Activated naive CD8-positive, alpha-beta T cell treated with anti-CD3 and anti-CD28 coated beads, Interleukin-2, amount 10 ng/mL, durations not matched to agents 7 days and 5 days (primary cell): ENCODE results near the gene C11orf68. TPM values are rescaled to one million over a fixed set of nuclear protein-coding genes. Genes with fewer than 3 reads are reported as not detected.
"Not testable (repeated sequence)": the region's sequence is repeated elsewhere in the genome, so short reads cannot be mapped to it uniquely, and the experiment has no call there.

Source experiments
- ATAC-seq: fragments of 150-1000 bp; cut with Tn5 transposase; one replicate; pipeline ENCODE4 v1.10.0; 2021; ENCODE audit warnings: low read depth, moderate library complexity
- POLR2A ChIA-PET: fragments of 350-600 bp; sonication (Branson Sonifier 250); formaldehyde crosslinking; loops from one replicate; lab custom pipeline; 2021; ENCODE audit warnings: antibody characterized with exemption; lab: Charles Lee
- DNase-seq: peaks from one replicate; pipeline ENCODE4 v3.0.0; 2021
- H3K27ac Mint-ChIP-seq: one replicate; pipeline ENCODE4 v1.8.0; 2022; ENCODE audit warnings: mild to moderate bottlenecking, mixed read lengths
- H3K27me3 Mint-ChIP-seq: one replicate; pipeline ENCODE4 v1.8.0; 2022; ENCODE audit warnings: mild to moderate bottlenecking, moderate library complexity, mixed read lengths
- H3K36me3 Mint-ChIP-seq: one replicate; pipeline ENCODE4 v1.8.0; 2021; ENCODE audit warnings: mild to moderate bottlenecking, mixed read lengths
- H3K4me1 Mint-ChIP-seq: one replicate; pipeline ENCODE4 v1.8.0; 2021; ENCODE audit warnings: mixed read lengths
- H3K4me3 Mint-ChIP-seq: one replicate; pipeline ENCODE4 v1.8.0; 2022; ENCODE audit warnings: mild to moderate bottlenecking, moderate library complexity, mixed read lengths
- H3K9me3 Mint-ChIP-seq: one replicate; pipeline ENCODE4 v1.8.0; 2021; ENCODE audit warnings: mixed read lengths
- total RNA-seq, 2 experiments: library from RNA; stranded (reverse); gene quantifications; one replicate each; pipeline ENCODE4 v1.2.3, GENCODE V29; 2021

Gene C11orf68
- total RNA-seq, 2 experiments from 2014 or later, result 39.8 to 42.8 TPM

- Mint-ChIP-seq H3K4me3 (peak within 1 kb of the TSS; percentile 72), H3K36me3 (peaks cover 2% of the 10 kb centered on the region), H3K4me1 (peaks cover 24% of the 10 kb centered on the region), H3K27ac (peak within 1 kb of the TSS; percentile 51), H3K27me3 (peaks cover 8% of the 10 kb centered on the region), H3K9me3 (no peaks in the 10 kb centered on the region)
- POLR2A ChIA-PET, result interaction anchor here (0.6 to 8.0 kb wide), 11 partner anchors 9 to 453 kb away, joined by 3 to 108 read pairs (median 5); partner anchors contain the start of genes C11orf68, CCDC85B, FIBP and MUS81
- peak; percentile 90 for DNase-seq
- ATAC-seq, result peak; percentile 92
Observed at GRCh38 chr11:65900125-65900898, 18.6 kb downstream of the C11orf68 start, which contains the start of gene FOSL1. Gene FOSL1, minus strand, starts transcription at chr11:65900388. Its CDS starts 49 bp downstream, at chr11:65900339.

GRCh38 chr11:65899356-65900124 is 19.3 kb downstream of the C11orf68 start:
- Mint-ChIP-seq H3K27ac (peak overlapping the region; percentile 51), H3K9me3 (no peaks in the 10 kb centered on the region), H3K36me3 (peaks cover 2% of the 10 kb centered on the region), H3K4me3 (peak overlapping the region; percentile 72), H3K27me3 (peaks cover 8% of the 10 kb centered on the region), H3K4me1 (peaks cover 27% of the 10 kb centered on the region)
- peak; percentile 28 for ATAC-seq
- POLR2A ChIA-PET, result interaction anchor here (0.6 to 8.0 kb wide), 10 partner anchors 9 to 1139 kb away, joined by 3 to 108 read pairs (median 4); partner anchors contain the start of genes C11orf68, CCDC85B, FIBP and MUS81
- peak; percentile 71 for DNase-seq

DNA sequence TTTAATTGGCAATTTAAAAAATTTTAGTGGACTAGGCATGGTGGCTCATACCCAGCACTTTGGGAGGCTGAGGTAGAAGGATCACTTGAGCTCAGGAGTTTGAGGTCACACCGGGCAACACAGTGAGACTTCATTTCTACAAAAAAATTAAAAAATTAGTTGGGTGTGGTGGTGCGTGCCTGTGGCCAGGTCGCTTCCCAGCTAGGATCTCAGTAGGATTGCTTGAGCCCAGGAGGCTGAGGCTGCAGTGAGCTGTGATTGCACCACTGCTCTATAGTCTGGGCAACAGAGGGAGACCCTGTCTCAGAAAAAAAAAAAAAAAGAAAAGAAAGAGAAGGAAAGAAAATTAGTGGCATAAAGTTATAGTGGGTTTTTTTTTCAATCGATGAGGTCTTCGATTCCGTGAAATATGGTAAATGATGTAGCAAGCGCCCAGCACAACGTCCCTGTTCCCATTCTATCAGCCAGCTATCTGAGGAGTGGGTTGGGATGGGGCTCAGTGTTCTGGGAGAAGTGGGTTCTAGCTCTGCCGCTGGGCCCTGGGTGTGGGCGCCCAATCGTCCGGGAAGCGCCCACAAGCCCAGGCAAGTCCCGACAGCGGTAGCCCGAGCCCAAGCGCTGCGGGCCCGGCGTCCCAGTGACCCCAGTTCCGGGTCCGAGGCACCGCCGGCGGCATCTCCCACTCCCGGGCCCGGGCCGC is 20.1 kb downstream of the C11orf68 start:
- no peaks in the 10 kb centered on the region for H3K9me3 Mint-ChIP-seq
- no peak for DNase-seq
- peak overlapping the region; percentile 79 for H3K27ac Mint-ChIP-seq
- POLR2A ChIA-PET, result interaction anchor here (0.6 to 8.0 kb wide), 7 partner anchors 9 to 1138 kb away, joined by 3 to 108 read pairs (median 4); partner anchors contain the start of genes CCDC85B and FIBP
- peaks cover 6% of the 10 kb centered on the region for H3K27me3 Mint-ChIP-seq
- peaks cover 32% of the 10 kb centered on the region for H3K4me1 Mint-ChIP-seq
- ATAC-seq, result no peak
- peak overlapping the region; percentile 87 for H3K4me3 Mint-ChIP-seq
- peaks cover 2% of the 10 kb centered on the region for H3K36me3 Mint-ChIP-seq

GRCh38 chr11:65897020-65897471 is 21.8 kb downstream of the C11orf68 start:
- no peak for DNase-seq
- Mint-ChIP-seq H3K4me3 (no peak overlapping the region), H3K27me3 (peaks cover 2% of the 10 kb centered on the region), H3K9me3 (no peaks in the 10 kb centered on the region), H3K27ac (peak overlapping the region; percentile 23), H3K36me3 (peaks cover 2% of the 10 kb centered on the region), H3K4me1 (peaks cover 38% of the 10 kb centered on the region)
- ATAC-seq, result no peak
- POLR2A ChIA-PET, result interaction anchor here (0.7 to 10.9 kb wide), 3 partner anchors 7 to 186 kb away, joined by 3 to 170 read pairs (median 108); partner anchors contain the start of genes CCDC85B and FIBP

DNA sequence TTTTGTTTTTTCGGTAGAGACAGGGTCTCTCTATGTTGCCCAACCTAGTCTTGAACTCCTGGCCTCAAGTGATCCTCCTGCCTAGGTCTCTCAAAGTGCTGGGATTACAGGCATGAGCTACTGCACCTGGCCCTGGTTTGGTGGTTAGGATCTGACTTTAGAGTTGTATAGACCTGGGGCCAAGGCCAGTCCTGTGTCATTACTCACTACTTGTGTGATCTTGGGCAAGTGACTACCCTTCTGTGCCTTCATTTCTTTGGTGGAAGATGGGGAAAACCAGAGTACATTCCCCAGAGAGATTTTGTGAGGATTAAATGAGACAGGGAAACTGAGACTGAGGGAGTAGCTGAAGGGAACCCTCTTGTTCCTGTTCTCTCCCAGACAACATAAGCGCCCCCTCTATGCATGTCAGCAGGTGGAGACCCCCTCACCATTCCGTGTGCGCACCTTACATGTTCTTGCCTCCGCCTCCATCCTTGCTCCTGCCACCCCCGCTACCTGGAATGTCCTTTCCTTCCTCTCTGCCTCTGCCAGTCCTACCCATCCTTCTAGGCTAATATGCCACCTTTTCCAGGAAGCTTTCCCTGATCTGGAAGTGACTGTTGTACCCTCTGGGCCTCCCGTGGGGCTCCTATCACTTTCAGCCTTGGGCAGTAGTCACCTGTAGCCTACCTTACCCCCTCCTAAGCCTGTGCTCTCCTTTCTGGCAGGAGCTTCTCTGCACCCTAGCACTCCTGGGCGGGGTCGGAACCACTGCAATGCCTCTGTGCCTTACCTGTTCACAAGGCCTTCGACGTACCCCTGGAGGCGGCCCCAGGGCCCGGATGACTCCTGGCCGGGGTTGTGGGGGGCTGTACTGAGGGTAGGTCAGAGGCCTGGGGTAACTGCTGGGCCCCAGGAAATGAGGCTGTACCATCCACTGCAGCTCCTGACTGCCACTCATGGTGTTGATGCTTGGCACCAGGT is 22.5 kb downstream of the C11orf68 start:
- Mint-ChIP-seq H3K36me3 (peaks cover 2% of the 10 kb centered on the region), H3K9me3 (no peaks in the 10 kb centered on the region), H3K27me3 (no peaks in the 10 kb centered on the region), H3K4me3 (no peak overlapping the region), H3K4me1 (peaks cover 38% of the 10 kb centered on the region), H3K27ac (peak overlapping the region; percentile 62)
- POLR2A ChIA-PET, result interaction anchor here (1.4 to 10.9 kb wide), 3 partner anchors 7 to 32 kb away, joined by 3 to 170 read pairs (median 108); partner anchors contain the start of genes CCDC85B, EFEMP2 and FIBP
- ATAC-seq, result no peak
- DNase-seq, result no peak

- peaks cover 33% of the 10 kb centered on the region for H3K4me1 Mint-ChIP-seq
- H3K4me3 Mint-ChIP-seq, result peak overlapping the region; percentile 29
- H3K27me3 Mint-ChIP-seq, result no peaks in the 10 kb centered on the region
- POLR2A ChIA-PET, result interaction anchor here (1.4 to 12.3 kb wide), 3 partner anchors 24 to 35 kb away, joined by 3 to 304 read pairs (median 170); partner anchors contain the start of genes CFL1, EFEMP2 and MUS81
- peak overlapping the region; percentile 52 for H3K27ac Mint-ChIP-seq
- ATAC-seq, result no peak
- no peak for DNase-seq
- H3K9me3 Mint-ChIP-seq, result no peaks in the 10 kb centered on the region
- H3K36me3 Mint-ChIP-seq, result peaks cover 2% of the 10 kb centered on the region
Observed at GRCh38 chr11:65895482-65895981, 23.3 kb downstream of the C11orf68 start.

DNA sequence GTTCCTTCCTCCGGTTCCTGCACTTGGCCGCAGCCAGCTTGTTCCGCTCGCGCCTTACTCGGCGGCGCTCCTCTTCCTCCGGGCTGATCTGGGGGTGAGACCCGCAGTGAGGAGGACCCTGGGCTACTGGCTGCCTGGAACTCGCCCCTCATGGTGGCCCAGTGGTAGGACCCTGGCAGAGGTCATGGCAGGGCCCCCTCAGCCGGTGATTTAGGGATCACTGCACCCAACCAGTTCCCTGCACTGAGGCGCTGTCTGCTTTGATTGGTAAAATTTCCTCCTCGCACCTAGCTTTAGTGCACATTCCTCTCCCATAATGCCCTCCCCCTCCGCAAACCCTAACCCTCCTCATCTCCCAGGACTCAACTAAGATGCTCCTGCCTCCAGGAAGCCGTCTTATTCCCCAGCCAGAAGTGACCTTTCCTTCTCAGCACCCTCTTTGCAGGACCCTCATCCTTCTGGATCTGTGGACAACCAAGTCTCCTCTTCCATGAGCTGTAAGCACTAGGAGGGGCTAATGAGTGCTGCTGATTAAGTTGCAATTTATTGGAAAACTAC is 24.7 kb downstream of the C11orf68 start:
- H3K36me3 Mint-ChIP-seq, result peaks cover 2% of the 10 kb centered on the region
- POLR2A ChIA-PET, result interaction anchor here (0.6 to 12.3 kb wide), 13 partner anchors 9 to 701 kb away, joined by 3 to 304 read pairs (median 5); partner anchors contain the start of genes C11orf68, CFL1, CTSW and MUS81

GRCh38 chr11:65892661-65893317 is 26.1 kb downstream of the C11orf68 start:
- Mint-ChIP-seq H3K4me3 (peak overlapping the region; percentile 88), H3K27me3 (no peaks in the 10 kb centered on the region), H3K27ac (peak overlapping the region; percentile 95), H3K36me3 (peaks cover 4% of the 10 kb centered on the region), H3K9me3 (no peaks in the 10 kb centered on the region), H3K4me1 (peaks cover 44% of the 10 kb centered on the region)
- ATAC-seq, result no peak
- DNase-seq, result peak; percentile 45
- POLR2A ChIA-PET, result interaction anchor here (0.9 to 12.3 kb wide), 6 partner anchors 7 to 66 kb away, joined by 3 to 304 read pairs (median 86); partner anchors contain the start of genes C11orf68, CFL1, CTSW and FOSL1

More for the DNA sequence above, 24.7 kb downstream of the C11orf68 start:
- Mint-ChIP-seq H3K4me1 (peaks cover 43% of the 10 kb centered on the region), H3K27me3 (no peaks in the 10 kb centered on the region), H3K27ac (peak overlapping the region; percentile 95), H3K4me3 (peak overlapping the region; percentile 88), H3K9me3 (no peaks in the 10 kb centered on the region)
- no peak for ATAC-seq
- peak; percentile 69 for DNase-seq

- Mint-ChIP-seq H3K4me1 (peaks cover 47% of the 10 kb centered on the region), H3K27ac (peak overlapping the region; percentile 95), H3K4me3 (peak overlapping the region; percentile 88)
- DNase-seq, result peak; percentile 51
- H3K9me3 Mint-ChIP-seq, ATAC-seq, H3K27me3 Mint-ChIP-seq, H3K36me3 Mint-ChIP-seq: not testable (repeated sequence)
- POLR2A ChIA-PET, result interaction anchor here (3.3 to 12.3 kb wide), 6 partner anchors 8 to 69 kb away, joined by 26 to 304 read pairs (median 86); partner anchors contain the start of genes C11orf68, CFL1, CTSW and FOSL1
Observed at GRCh38 chr11:65892137-65892540, 26.7 kb downstream of the C11orf68 start.
